Inferior parietal cortex (tissue), 1 donor: ENCODE measurements around the gene AP3S2.

Source experiments
- DNase-seq: peaks from one replicate; pipeline ENCODE4 v3.0.0-alpha.2; 2016; ENCODE audit errors: extremely low spot score

Gene AP3S2

GRCh38 chr15:89814112-89814742 lies 79.6 kb downstream of the AP3S2 start:
- no peak for DNase-seq

GRCh38 chr15:89813381-89814111 lies 80.2 kb downstream of the AP3S2 start:
- no peak for DNase-seq

- DNase-seq = no peak
Measured at GRCh38 chr15:89812847-89813320, 80.9 kb downstream of the AP3S2 start.

- DNase-seq = no peak
Measured at GRCh38 chr15:89812011-89812846, 81.6 kb downstream of the AP3S2 start.

GRCh38 chr15:89810837-89811236 lies 83.0 kb downstream of the AP3S2 start:
- no peak for DNase-seq

- no peak for DNase-seq
Measured at GRCh38 chr15:89809787-89810148, 84.0 kb downstream of the AP3S2 start.

- DNase-seq = no peak
Measured at GRCh38 chr15:89809093-89809786, 84.6 kb downstream of the AP3S2 start.

- no peak for DNase-seq
Measured at GRCh38 chr15:89808160-89808870, 85.5 kb downstream of the AP3S2 start.

- no peak for DNase-seq
Measured at GRCh38 chr15:89807689-89808088, 86.1 kb downstream of the AP3S2 start.

- DNase-seq = no peak
Measured at GRCh38 chr15:89806559-89807550, 86.9 kb downstream of the AP3S2 start.

GRCh38 chr15:89806210-89806558 lies 87.6 kb downstream of the AP3S2 start:
- no peak for DNase-seq

- DNase-seq = no peak
Measured at GRCh38 chr15:89805241-89806209, 88.3 kb downstream of the AP3S2 start.

GRCh38 chr15:89803941-89804800 lies 89.6 kb downstream of the AP3S2 start:
- no peak for DNase-seq

GRCh38 chr15:89802986-89803824 lies 90.6 kb downstream of the AP3S2 start:
- DNase-seq = no peak

- no peak for DNase-seq
Measured at GRCh38 chr15:89802231-89802928, 91.4 kb downstream of the AP3S2 start.

GRCh38 chr15:89801471-89802195 lies 92.2 kb downstream of the AP3S2 start:
- no peak for DNase-seq
